ENCODE measurements around the gene CACFD1. TPM values are rescaled to one million over a fixed set of nuclear protein-coding genes. Genes with fewer than 3 reads are reported as not detected.

The CACFD1 gene
- total RNA-seq, 4 donors from 2014 or later: 2.5 to 5.3 (median 3.4) TPM

DNA sequence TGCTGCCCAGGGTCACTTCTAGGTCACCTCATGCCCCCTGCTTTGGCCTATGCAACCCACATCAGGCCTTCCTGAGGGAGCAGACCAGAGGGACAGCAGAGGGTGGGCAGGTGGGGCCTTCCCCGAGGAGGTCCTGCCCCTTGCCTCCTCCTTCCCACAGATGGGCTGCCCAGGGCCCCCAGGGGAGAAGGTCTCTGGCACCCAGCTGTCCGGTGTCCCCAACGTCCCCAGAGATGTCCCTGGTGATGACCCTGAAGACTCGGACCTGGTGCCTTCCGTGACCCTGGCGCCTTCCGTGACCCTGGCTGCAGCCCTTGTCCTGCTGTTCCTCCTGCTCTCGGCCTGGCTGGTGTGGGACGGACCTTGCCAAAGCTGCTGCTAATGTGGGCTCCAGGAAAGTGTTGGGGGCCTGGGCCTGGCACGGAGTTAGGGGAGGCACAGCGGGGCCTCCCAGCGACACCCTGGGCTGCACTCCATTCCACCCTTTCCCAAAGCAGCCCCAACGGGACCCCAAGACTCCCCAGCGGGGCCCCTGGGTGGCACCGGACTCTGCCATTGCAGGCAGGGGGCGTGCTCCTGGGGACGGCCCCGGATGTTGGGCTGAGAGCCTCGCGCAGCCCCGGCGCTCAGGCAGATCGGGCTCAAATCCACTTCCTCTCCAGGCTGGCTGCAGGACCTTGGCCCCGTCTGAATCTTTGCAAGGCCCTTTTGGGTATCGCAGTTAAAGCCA is 25.9 kb downstream of the CACFD1 start:
- TF ChIP-seq, protein P1, sequence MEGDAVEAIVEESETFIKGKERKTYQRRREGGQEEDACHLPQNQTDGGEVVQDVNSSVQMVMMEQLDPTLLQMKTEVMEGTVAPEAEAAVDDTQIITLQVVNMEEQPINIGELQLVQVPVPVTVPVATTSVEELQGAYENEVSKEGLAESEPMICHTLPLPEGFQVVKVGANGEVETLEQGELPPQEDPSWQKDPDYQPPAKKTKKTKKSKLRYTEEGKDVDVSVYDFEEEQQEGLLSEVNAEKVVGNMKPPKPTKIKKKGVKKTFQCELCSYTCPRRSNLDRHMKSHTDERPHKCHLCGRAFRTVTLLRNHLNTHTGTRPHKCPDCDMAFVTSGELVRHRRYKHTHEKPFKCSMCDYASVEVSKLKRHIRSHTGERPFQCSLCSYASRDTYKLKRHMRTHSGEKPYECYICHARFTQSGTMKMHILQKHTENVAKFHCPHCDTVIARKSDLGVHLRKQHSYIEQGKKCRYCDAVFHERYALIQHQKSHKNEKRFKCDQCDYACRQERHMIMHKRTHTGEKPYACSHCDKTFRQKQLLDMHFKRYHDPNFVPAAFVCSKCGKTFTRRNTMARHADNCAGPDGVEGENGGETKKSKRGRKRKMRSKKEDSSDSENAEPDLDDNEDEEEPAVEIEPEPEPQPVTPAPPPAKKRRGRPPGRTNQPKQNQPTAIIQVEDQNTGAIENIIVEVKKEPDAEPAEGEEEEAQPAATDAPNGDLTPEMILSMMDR (IDR thresholded peaks at IDR 0.05; ENCODE audit: low read depth): no peak

DNA sequence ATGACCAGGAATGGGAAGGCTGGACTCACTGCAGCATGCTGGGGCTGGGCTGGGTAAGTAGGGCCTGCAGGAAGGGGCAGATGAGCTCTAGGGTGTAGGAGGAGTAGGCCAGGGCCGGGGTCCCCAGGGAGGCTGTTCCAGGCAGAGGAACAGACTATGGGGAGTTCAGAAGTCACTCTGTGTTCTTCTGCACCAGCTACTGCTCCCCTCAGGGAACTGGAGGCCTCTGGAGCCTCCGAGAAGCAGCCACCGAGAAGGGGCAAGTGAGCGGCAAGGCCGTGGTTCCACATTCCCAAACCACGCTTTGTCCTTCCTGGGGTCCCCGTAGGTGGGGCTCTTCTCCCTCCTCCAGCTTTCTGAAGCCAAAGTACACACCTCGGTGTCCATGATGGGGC is 27.6 kb downstream of the CACFD1 start:
- TF ChIP-seq, protein P1 (IDR thresholded peaks at IDR 0.05; ENCODE audit: low read depth): no peak

DNA sequence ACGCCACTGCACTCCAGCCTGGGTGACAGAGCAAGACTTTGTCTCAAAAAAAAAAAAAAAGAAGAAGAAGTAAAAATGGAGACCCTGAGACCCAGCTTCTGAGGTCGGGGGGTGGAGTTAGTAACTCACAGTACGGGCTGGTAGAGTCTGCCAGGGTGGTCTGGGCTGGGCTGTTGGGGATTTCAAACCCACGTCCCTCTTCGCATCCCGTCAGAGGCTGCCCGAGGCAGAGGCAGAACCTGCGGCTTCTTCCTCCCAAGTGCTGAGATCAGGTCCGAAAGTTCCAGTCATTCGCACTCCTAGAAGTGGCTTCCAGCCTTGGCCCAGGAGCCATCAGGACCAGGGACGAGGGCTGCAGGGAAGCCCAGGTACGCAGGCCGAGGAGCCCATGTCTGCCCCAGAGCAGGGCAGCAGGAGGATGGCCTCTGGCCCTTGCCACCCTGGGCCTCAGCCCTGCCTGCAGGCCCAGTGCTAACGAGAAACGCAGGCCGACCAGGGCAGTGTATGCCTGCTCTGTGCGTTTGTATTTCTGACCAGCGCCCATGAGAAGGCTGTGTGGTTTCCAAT is 29.0 kb downstream of the CACFD1 start:
- TF ChIP-seq, protein P1 (IDR thresholded peaks at IDR 0.05; ENCODE audit: low read depth): no peak

DNA sequence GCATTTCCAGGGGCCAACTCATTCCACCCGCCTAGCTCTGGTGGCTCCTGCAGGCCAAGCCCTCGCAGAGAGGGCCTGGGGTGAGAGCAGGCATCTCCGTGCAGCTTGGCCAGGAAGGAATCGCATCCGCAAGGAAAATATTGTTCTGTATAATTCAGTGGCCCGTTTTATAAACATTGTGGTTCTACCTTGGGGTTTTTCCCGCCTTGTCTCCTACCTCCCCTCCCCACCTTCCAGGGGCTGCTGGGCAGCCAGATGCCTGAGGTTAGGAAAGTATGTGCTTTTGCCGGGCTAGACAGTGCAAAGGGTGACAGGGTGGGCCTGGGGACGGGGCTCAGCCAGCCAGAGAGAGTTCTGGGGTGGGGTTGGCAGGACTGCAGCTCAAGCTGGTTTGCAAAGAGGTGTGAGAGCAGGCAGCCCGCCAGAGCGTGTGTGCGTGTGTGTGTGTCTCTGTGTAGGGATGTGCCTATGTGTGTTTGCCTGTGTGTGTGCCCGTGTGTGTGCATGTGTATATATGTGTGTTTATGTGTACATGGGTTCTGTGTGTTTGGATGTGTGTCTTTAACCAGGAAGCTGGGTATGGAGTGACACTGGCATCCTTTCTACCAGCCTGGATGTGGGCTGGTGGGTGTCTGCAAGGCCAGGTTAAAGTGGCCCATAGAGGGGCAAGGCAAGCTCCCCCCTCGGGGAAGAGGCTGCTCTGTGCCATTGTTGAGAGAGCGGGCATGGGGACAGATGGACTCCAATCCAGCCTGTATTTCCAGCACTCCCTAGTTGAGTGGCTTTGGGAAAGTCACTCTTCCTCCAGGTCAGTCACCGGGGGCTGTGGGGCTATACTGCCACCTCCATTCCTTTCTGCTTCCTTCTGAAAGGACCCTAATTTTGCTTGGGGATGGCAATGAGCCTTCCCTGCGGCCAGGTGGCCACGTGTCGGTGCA is 29.7 kb downstream of the CACFD1 start:
- TF ChIP-seq, protein P1 (IDR thresholded peaks at IDR 0.05; ENCODE audit: low read depth): no peak

DNA sequence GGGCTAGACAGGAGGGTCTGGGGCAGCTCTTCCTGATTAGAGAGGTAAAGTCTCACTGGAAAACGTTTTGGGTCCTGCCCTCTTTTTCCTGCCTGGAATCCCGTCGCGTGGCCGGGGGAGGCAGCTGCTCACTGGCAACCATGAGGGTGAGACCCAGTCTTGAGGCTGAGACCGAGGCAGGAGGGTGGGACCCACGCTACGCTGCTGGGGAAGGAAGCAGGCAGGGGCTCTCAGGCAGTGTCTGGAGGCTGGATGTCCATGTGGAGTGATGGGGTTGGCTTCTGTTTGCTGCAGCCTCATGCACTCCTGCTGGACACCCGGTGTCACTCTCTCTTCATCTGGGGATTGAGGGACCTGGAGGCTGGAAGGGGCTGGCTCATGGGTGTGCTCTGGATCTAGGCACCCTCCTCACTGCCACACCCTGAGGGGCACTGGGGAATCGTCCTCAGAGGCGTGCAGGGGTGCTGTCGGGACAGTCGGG is 30.5 kb downstream of the CACFD1 start:
- TF ChIP-seq, protein P1 (IDR thresholded peaks at IDR 0.05; ENCODE audit: low read depth): no peak

DNA sequence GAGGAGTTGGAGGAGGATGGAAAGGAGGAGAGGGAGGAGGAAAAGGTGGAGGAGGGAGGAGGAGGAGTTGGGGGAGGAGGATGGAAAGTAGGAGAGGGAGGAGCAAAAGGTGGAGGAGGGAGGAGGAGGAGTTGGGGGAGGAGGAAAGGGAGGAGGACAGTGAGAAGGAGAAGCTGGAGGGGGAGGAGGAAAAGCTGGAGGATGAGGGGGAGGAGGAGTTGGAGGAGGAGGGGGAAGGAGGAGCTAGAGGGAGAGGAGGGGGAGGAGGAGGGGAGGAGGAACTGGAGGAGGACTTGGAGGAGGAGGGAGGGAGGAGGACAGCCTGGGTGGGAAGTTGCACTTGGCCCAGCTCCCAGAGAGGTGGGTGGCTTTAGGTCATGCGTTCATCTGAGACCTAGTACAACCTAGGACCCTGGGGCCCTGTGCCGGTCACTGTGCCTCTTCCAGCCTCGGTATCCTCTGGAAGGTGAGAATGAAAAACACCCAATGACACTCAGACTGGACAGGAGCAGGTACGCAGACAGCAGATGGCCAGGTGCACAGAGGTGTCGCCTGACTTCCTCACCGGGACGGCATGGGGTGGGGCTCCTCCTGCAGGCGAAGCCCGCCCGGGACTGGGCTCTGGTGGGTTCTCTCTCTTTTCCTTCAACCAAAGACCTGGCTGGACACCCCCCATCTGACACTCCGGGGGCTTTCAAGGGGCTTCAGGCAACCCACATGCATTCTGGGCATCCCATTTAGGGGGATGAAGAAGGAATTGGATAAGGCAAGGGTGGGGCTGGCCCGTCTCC is 31.3 kb downstream of the CACFD1 start:
- TF ChIP-seq, protein P1 (IDR thresholded peaks at IDR 0.05; ENCODE audit: low read depth): no peak
